ENCODE measurements around the gene LPCAT3.
A peak's percentile ranks its signal among the peaks of the same experiment; 100 is the strongest.

LPCAT3 gene

DNA sequence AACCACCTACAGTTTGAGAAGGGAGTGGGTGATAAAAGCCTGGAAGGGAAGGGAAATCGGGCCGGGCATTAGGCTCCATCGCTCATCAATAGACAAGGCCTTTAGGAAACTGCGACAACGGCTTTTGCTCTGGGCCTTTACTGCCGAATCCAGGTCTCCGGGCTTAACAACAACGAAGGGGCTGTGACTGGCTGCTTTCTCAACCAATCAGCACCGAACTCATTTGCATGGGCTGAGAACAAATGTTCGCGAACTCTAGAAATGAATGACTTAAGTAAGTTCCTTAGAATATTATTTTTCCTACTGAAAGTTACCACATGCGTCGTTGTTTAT is 74.9 kb downstream of the LPCAT3 start:
- peak overlapping the region; percentile 39 for H3K4me3 ChIP-seq (ENCODE audit: low read depth, low read length)
- TF ChIP-seq, protein P1, sequence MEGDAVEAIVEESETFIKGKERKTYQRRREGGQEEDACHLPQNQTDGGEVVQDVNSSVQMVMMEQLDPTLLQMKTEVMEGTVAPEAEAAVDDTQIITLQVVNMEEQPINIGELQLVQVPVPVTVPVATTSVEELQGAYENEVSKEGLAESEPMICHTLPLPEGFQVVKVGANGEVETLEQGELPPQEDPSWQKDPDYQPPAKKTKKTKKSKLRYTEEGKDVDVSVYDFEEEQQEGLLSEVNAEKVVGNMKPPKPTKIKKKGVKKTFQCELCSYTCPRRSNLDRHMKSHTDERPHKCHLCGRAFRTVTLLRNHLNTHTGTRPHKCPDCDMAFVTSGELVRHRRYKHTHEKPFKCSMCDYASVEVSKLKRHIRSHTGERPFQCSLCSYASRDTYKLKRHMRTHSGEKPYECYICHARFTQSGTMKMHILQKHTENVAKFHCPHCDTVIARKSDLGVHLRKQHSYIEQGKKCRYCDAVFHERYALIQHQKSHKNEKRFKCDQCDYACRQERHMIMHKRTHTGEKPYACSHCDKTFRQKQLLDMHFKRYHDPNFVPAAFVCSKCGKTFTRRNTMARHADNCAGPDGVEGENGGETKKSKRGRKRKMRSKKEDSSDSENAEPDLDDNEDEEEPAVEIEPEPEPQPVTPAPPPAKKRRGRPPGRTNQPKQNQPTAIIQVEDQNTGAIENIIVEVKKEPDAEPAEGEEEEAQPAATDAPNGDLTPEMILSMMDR (IDR thresholded peaks at IDR 0.05; ENCODE audit: insufficient read depth, low read depth, low read length, missing control alignments), result no peak
- DNase-seq (ENCODE audit: low read depth), result peak; percentile 96

DNA sequence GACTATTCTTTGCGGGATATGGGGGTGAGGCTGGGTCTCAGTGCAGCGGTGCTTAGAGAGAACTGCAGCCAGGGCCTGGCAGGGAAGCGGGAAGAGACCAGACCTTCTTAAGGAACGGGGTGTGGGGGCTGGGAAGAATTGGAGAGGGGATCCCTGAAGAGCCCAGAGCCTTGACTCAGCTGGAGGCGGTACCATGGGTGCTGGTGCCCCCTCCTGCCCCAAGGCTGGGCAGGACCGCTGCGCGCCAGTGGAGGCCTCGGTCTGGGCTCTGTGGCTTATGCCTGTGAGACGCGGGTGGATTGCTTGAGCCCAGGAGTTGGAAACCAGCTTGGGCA is 76.0 kb downstream of the LPCAT3 start:
- DNase-seq (ENCODE audit: low read depth), result no peak
- H3K4me3 ChIP-seq (ENCODE audit: low read depth, low read length), result no peak overlapping the region
- TF ChIP-seq, protein P1 (IDR thresholded peaks at IDR 0.05; ENCODE audit: insufficient read depth, low read depth, low read length, missing control alignments), result no peak

DNA sequence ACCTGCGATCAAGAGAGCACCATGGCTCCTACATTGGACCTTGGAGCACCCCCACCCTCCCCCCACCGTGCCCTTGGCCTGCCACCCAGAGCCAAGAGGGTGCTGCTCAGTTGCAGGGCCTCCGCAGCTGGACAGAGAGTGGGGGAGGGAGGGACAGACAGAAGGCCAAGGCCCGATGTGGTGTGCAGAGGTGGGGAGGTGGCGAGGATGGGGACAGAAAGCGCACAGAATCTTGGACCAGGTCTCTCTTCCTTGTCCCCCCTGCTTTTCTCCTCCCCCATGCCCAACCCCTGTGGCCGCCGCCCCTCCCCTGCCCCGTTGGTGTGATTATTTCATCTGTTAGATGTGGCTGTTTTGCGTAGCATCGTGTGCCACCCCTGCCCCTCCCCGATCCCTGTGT is 76.5 kb downstream of the LPCAT3 start:
- no peak for DNase-seq (ENCODE audit: low read depth)
- H3K4me3 ChIP-seq (ENCODE audit: low read depth, low read length), result no peak overlapping the region
- TF ChIP-seq, protein P1 (IDR thresholded peaks at IDR 0.05; ENCODE audit: insufficient read depth, low read depth, low read length, missing control alignments), result no peak

DNA sequence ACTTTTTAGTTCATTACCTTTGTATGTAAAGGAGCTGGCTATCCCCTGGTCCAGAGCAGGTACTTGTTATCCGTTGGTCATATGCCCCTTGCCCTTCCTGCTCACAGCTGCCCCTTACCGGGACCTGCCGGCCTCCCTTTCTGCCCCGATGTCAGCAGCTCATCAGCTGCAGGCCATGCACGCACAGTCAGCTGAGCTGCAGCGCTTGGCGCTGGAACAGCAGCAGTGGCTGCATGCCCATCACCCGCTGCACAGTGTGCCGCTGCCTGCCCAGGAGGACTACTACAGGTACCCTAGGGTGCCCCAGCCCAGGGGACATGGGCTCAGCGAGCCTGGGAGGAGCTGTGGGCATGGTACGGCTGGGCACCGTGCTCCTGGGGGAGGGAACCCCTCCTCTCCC is 77.0 kb downstream of the LPCAT3 start:
- no peak overlapping the region for H3K4me3 ChIP-seq (ENCODE audit: low read depth, low read length)
- no peak for DNase-seq (ENCODE audit: low read depth)
- TF ChIP-seq, protein P1 (IDR thresholded peaks at IDR 0.05; ENCODE audit: insufficient read depth, low read depth, low read length, missing control alignments), result no peak

DNA sequence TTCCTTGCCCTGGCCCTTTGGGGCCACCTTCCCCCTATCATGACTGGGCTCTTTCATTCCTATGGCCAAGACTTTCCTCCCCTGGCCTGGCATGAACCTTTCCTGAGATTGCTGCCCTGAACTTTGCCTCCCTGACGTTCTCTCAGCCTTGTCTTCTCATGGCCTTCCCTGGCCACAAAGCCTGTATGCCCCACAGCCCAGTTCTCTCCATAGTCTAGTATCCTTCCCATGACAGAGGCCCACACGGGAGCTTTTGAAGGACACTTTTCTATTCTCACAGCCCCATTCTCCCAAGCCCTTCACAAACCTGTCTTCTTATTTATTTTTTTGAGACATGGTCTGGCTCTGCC is 79.1 kb downstream of the LPCAT3 start:
- H3K4me3 ChIP-seq (ENCODE audit: low read depth, low read length), result no peak overlapping the region
- no peak for DNase-seq (ENCODE audit: low read depth)
- TF ChIP-seq, protein P1 (IDR thresholded peaks at IDR 0.05; ENCODE audit: insufficient read depth, low read depth, low read length, missing control alignments), result no peak

DNA sequence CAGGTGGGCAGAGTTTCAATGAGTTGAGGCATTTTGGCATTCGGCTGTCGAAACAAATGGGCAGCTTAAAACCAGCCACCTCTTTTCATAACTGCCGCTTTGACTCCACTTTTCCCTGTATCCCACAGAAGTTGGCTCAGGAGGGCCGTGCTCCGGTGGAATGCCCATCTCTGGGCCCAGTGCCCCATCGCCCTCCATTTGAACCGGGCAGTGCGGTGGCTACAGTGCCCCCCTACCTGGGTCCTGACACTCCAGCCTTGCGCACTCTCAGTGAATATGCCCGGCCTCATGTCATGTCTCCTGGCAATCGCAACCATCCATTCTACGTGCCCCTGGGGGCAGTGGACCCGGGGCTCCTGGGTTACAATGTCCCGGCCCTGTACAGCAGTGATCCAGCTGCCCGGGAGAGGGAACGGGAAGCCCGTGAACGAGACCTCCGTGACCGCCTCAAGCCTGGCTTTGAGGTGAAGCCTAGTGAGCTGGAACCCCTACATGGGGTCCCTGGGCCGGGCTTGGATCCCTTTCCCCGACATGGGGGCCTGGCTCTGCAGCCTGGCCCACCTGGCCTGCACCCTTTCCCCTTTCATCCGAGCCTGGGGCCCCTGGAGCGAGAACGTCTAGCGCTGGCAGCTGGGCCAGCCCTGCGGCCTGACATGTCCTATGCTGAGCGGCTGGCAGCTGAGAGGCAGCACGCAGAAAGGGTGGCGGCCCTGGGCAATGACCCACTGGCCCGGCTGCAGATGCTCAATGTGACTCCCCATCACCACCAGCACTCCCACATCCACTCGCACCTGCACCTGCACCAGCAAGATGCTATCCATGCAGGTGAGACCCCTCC is 79.7 kb downstream of the LPCAT3 start:
- TF ChIP-seq, protein P1 (IDR thresholded peaks at IDR 0.05; ENCODE audit: insufficient read depth, low read depth, low read length, missing control alignments), result no peak
- peak overlapping the region; percentile 94 for H3K4me3 ChIP-seq (ENCODE audit: low read depth, low read length)
- peak; percentile 16 for DNase-seq (ENCODE audit: low read depth)

Data from GM12865 (cell line).